Measurements from ENCODE around the gene ZNF236.

Gene ZNF236

GRCh38 chr18:76970770-76971559 is 148.6 kb downstream of the ZNF236 start:
- Histone ChIP-seq H3F3A (ENCODE audit: insufficient read depth, low read length) (no peaks in the 10 kb centered on the region; the same call in 1 of the 2 replicates), H3K9ac (ENCODE audit: low read length) (peak overlapping the region; percentile 4; the same call in 1 of the 2 replicates), H2AFZ (ENCODE audit: low read length) (no peak overlapping the region), H3K79me2 (ENCODE audit: insufficient read depth, low read length) (no peaks in the 10 kb centered on the region), H3K9me2 (ENCODE audit: low read depth, low read length) (no peaks in the 10 kb centered on the region), H3K27ac (ENCODE audit: low read depth, low read length, poor library complexity, severe bottlenecking) (peak overlapping the region; percentile 72), H3K9me3 (ENCODE audit: low read length) (0 out of 2 replicates have a peak, but pooled peaks cover 2% of the 10 kb centered on the region), H3K4me1 (ENCODE audit: insufficient read depth, low read length, severe bottlenecking) (peaks cover 47% of the 10 kb centered on the region), H3K27me3 (ENCODE audit: insufficient read depth, low read length) (no peaks in the 10 kb centered on the region), H3K36me3 (ENCODE audit: insufficient read depth, low read length) (peaks cover 11% of the 10 kb centered on the region), H3K4me3 (ENCODE audit: low read depth, low read length, poor library complexity, severe bottlenecking) (peak overlapping the region; percentile 14), H4K20me1 (ENCODE audit: insufficient read depth, low read length) (no peaks in the 10 kb centered on the region), H3K4me2 (ENCODE audit: low read length) (peak overlapping the region; percentile 40)
- TF ChIP-seq EZH2 (IDR thresholded peaks at IDR 0.05; ENCODE audit: borderline replicate concordance, low read length) = no peak
- TF ChIP-seq, protein P1, sequence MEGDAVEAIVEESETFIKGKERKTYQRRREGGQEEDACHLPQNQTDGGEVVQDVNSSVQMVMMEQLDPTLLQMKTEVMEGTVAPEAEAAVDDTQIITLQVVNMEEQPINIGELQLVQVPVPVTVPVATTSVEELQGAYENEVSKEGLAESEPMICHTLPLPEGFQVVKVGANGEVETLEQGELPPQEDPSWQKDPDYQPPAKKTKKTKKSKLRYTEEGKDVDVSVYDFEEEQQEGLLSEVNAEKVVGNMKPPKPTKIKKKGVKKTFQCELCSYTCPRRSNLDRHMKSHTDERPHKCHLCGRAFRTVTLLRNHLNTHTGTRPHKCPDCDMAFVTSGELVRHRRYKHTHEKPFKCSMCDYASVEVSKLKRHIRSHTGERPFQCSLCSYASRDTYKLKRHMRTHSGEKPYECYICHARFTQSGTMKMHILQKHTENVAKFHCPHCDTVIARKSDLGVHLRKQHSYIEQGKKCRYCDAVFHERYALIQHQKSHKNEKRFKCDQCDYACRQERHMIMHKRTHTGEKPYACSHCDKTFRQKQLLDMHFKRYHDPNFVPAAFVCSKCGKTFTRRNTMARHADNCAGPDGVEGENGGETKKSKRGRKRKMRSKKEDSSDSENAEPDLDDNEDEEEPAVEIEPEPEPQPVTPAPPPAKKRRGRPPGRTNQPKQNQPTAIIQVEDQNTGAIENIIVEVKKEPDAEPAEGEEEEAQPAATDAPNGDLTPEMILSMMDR (IDR thresholded peaks at IDR 0.05; ENCODE audit: low read length) = no peak

GRCh38 chr18:76972241-76972640 is 149.9 kb downstream of the ZNF236 start:
- Histone ChIP-seq H3K9me2 (ENCODE audit: low read depth, low read length) (no peaks in the 10 kb centered on the region), H3K9ac (ENCODE audit: low read length) (no peak overlapping the region)
- TF ChIP-seq, protein P1 (IDR thresholded peaks at IDR 0.05; ENCODE audit: low read length) = no peak
- TF ChIP-seq EZH2 (IDR thresholded peaks at IDR 0.05; ENCODE audit: borderline replicate concordance, low read length) = no peak

GRCh38 chr18:76972846-76973519 is 150.6 kb downstream of the ZNF236 start:
- H3K4me3 ChIP-seq (ENCODE audit: low read depth, low read length, poor library complexity, severe bottlenecking) = no peak overlapping the region
- H3K9me2 ChIP-seq (ENCODE audit: low read depth, low read length) = no peaks in the 10 kb centered on the region
- H2AFZ ChIP-seq (ENCODE audit: low read length) = no peak overlapping the region
- no peaks in the 10 kb centered on the region for H4K20me1 ChIP-seq (ENCODE audit: insufficient read depth, low read length)
- no peak overlapping the region for H3K4me2 ChIP-seq (ENCODE audit: low read length)
- H3K9ac ChIP-seq (ENCODE audit: low read length) = no peak overlapping the region
- no peak for TF ChIP-seq EZH2 (IDR thresholded peaks at IDR 0.05; ENCODE audit: borderline replicate concordance, low read length)
- TF ChIP-seq, protein P1 (IDR thresholded peaks at IDR 0.05; ENCODE audit: low read length) = no peak
- H3K27ac ChIP-seq (ENCODE audit: low read depth, low read length, poor library complexity, severe bottlenecking) = no peak overlapping the region
- no peaks in the 10 kb centered on the region for H3K79me2 ChIP-seq (ENCODE audit: insufficient read depth, low read length)
- H3K9me3 ChIP-seq (ENCODE audit: low read length) = no peaks in the 10 kb centered on the region
- no peaks in the 10 kb centered on the region for H3F3A ChIP-seq (ENCODE audit: insufficient read depth, low read length)
- H3K4me1 ChIP-seq (ENCODE audit: insufficient read depth, low read length, severe bottlenecking) = peaks cover 59% of the 10 kb centered on the region
- peaks cover 2% of the 10 kb centered on the region; the same call in 1 of the 2 replicates for H3K36me3 ChIP-seq (ENCODE audit: insufficient read depth, low read length)
- no peaks in the 10 kb centered on the region for H3K27me3 ChIP-seq (ENCODE audit: insufficient read depth, low read length)

More at GRCh38 chr18:76972241-76972640, 149.9 kb downstream of the ZNF236 start:
- Histone ChIP-seq H3K27ac (ENCODE audit: low read depth, low read length, poor library complexity, severe bottlenecking) (no peak overlapping the region), H3K27me3 (ENCODE audit: insufficient read depth, low read length) (no peaks in the 10 kb centered on the region), H4K20me1 (ENCODE audit: insufficient read depth, low read length) (no peaks in the 10 kb centered on the region), H2AFZ (ENCODE audit: low read length) (no peak overlapping the region), H3K4me3 (ENCODE audit: low read depth, low read length, poor library complexity, severe bottlenecking) (no peak overlapping the region), H3K36me3 (ENCODE audit: insufficient read depth, low read length) (peaks cover 9% of the 10 kb centered on the region), H3K4me2 (ENCODE audit: low read length) (no peak overlapping the region), H3F3A (ENCODE audit: insufficient read depth, low read length) (no peaks in the 10 kb centered on the region; the same call in 1 of the 2 replicates), H3K9me3 (ENCODE audit: low read length) (0 out of 2 replicates have a peak, but pooled peaks cover 1% of the 10 kb centered on the region), H3K79me2 (ENCODE audit: insufficient read depth, low read length) (no peaks in the 10 kb centered on the region), H3K4me1 (ENCODE audit: insufficient read depth, low read length, severe bottlenecking) (peaks cover 52% of the 10 kb centered on the region)
